HG02759 (cell line): ENCODE measurements around the gene DSC3.
"Not testable (repeated sequence)": the region's sequence is repeated elsewhere in the genome, so short reads cannot be mapped to it uniquely, and the experiment has no call there.

Source experiments
- ATAC-seq: cut with Tn5 transposase; IDR thresholded peaks from one replicate; pipeline ENCODE4 v1.9.1; 2021; ENCODE audit warnings: mild to moderate bottlenecking, moderate library complexity; ENCODE audit not compliant: unreplicated experiment

DSC3 gene

GRCh38 chr18:31042084-31042405 is 497 bp downstream of the DSC3 start:
- ATAC-seq = no peak

DNA sequence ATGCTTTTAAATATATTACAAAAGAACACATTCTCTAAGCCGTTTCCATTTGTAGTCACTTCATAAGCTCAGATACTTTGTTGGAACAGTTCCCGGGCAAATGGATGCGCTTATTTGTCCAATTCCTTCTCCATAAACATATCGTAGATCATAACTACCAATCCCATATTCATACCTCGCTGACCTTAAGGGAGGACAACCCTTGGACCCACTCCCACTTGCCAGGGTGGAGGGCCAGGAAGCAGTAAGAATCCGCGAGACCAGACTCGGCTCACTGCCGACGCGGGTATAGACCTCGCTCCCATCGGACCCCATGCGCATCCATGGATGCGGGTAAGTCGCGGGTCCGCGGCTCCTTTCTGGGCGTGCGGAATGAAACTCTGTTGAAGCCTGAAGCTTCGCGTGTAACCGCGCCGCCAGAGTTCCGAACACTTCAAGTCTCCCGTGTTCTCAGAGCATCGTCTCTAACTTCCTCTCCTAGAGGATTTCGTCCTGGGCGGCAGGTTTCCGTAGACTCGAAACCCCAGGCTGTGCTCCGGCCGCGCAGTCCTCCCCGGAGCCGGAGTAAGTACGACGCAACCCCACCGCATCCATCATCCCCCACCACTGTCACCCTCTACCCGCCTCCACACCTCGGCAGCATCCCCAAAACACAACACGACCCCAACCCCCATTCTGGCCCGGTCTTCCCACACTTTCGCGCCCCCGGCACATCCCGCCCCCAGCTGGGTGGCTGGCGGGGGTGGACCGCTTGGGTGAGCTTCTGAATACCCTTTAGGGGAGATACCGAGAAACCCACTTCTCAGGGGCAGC is 1.1 kb downstream of the DSC3 start:
- ATAC-seq = no peak

DNA sequence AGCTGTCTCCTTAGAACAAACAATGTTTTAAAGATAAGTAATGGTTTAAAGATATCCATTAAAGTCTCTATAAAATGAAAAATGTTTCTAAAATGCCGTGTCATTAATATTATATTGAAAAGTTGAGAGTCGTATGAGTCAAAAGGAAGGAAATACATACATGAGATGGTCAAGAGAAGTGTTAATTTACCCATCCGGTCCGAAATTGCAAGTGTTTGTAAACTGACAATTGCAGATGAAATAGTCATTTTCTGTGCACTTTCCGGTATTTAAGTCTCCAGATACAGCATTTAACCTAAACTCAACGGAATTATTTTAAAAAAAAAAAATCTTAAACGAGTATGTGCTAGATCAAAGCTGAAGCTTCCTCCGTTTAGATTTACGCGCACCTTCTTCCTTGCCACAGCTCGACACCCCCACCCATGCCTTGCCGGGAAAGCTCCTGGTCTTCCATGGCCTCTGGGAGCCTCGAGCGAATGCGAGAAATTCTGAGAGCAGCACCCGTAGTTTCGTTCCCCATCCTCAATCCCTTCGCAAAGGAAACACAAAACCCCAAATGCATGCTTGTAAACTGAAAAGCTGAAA is 1.8 kb downstream of the DSC3 start:
- ATAC-seq = no peak

- ATAC-seq = no peak
Measured at GRCh38 chr18:31039426-31039825, 3.1 kb downstream of the DSC3 start.

DNA sequence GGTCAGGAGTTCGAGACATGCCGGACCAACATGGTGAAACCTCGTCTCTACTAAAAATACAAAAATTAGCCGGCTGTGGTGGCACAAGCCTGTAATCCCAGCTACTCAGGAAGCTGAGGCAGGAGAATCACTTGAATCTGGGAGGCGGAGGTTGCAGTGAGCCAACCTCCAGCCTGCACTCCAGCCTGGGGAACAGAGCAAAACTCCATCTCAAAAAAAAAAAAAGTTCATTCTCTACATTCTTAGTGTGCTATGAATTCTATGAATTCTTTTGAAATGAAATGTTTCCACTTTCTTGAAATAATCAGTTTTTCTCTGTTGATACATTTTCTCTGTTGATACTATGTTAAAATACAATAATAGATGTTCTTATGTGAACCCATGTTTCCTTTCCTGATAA is 4.9 kb downstream of the DSC3 start:
- not testable (repeated sequence) for ATAC-seq

DNA sequence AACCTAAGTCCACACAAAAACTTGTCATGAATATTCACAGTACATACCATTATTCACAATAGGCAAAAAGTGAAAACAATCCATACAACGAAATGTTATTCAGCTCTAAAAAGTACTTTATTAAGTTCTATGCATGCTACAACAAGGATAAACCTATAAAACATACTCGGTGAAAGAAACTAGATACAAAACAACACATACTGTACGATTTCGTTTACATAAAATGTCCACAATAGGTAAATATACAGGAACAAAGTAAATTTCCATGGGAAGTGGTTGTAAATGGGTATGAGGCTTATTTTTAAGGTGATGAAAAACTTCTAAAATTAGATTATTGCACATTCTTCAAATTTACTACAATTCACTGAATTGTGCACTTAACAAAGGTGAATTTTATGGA is 8.0 kb downstream of the DSC3 start:
- ATAC-seq = no peak

- no peak for ATAC-seq
Measured at GRCh38 chr18:31030574-31031278, 11.8 kb downstream of the DSC3 start.

DNA sequence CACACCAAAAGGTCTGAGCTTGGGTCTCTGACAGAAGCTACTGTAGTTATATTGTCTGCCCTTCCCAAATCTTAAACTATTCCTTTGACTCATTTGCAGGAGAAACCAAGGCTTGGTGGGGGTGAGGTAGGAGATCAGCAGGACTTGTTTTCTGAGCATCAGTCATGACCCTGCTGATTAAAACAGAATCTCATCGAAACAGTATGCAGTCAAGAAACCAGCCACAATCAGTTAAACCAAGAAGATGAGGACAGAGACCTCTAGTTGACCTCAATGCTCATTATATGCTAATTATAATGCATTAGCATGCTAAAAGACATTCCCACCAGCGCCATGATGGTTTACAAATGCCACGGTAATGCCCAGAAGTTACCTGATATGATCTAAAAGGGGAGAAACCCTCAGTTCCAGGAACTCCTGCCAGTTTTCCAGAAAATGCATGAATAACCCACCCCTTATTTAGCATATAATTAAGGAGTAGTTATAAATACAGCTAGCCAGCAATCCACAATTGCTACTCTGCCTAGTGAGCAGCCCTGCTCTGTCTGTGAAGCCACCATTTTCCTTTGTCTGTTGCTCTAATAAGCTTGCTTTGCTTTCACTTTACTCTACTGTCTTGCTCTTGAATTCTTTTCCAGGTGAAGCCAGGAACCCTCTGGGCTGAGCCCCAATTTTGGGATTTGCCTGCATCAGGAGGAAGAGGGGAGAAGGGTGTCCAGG is 26.7 kb downstream of the DSC3 start:
- ATAC-seq = no peak

DNA sequence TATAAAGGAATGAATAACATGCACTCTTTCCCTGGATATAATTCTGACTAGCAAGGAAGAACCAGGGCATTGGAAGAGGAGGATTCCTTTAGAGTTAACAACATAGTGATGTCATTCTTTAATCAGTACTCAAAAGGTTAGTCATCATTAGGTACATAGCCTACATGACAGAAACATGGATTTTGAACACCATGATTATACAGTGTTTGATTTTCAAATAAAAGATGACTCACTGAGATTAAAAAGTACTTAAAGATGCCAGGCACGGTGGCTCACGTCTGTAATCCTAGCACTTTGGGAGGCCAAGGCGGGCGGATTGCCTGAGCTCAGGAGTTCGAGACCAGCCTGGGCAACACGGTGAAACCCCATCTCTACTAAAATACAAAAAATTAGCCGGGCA is 31.1 kb downstream of the DSC3 start:
- ATAC-seq = not testable (repeated sequence)

- no peak for ATAC-seq
Measured at GRCh38 chr18:31010601-31011000, 31.9 kb downstream of the DSC3 start.

- ATAC-seq = no peak
Measured at GRCh38 chr18:30999887-31000628, 42.5 kb downstream of the DSC3 start.

GRCh38 chr18:30999186-30999585 is 43.4 kb downstream of the DSC3 start:
- no peak for ATAC-seq

DNA sequence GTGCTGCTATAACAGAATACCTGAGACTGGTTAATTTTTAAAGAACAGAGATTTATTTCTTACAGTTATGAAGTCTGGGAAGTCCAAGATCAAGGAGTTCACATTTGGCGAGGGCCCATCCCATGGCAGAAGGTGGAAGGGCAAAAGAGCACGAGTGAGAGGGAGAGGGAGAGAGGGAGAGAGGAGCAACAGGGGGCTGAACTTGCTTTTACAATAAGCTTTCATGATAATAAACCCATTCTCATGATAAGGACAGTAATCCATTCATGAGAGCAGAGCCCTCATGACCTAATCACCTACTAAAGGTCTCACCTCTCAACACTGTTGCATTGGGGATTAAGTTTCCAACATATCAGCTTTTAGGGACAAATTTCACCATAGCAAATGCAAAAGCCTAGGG is 45.3 kb downstream of the DSC3 start:
- no peak for ATAC-seq

- no peak for ATAC-seq
Measured at GRCh38 chr18:30992231-30992630, 50.3 kb downstream of the DSC3 start.

GRCh38 chr18:30991397-30991796 is 51.1 kb downstream of the DSC3 start:
- no peak for ATAC-seq

DNA sequence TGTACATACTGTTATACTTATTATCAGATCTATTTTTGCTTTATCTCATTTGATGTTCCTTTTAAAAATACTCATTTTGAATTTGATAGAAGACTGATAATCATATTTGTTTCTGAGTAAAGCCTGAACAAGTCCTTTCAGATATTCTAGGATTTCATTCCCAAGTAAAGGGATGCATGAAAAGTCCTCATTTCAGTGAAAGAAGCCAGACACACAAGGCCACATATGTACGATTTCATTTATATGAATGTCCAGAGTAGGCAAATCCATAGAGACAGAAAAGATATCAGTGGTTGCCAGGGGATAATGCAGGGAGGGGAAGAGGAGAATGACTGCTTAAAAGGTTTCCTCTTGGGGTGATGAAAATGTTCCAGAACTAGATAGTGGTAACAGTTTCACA is 53.4 kb downstream of the DSC3 start:
- no peak for ATAC-seq

- ATAC-seq = no peak
Measured at GRCh38 chr18:30988440-30988839, 54.1 kb downstream of the DSC3 start.

DNA sequence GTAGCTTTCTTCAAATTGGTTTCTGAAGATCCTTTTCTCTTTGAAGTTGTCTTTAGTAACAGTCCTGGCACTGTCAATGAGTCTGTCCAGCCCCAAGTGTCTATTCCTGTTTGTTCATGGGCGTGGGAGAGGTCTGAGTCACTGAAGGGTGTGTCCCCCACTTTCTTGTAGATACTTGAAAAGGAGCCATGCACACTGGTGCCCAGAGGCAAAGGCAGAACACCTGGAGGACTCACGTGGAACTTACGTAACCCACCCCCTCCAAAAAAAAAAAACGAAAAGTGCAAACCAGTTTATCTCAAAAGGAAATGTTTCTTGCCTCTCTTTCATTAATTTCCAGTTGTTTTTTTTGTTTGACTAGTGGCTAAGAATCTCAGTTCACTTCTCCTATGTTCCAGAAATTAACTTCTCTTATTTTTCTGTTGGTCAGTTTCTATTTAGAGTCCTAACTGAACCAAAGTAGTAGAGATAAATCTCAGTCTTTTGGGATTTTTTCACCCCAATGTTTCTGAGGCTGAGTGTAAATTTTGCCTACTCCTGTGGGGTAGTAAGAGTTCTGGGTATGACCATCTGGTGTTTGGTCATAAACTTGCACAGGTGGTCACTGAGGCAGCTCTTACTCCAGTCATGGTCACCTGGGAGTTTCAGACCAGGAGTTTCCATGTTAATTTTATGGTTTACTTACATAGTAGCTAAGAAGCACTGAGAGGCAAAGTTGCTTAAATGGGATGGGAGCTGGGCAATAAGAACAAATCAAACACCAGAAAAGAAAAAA is 54.9 kb downstream of the DSC3 start:
- no peak for ATAC-seq

- no peak for ATAC-seq
Measured at GRCh38 chr18:30985753-30986152, 56.8 kb downstream of the DSC3 start.
